ENCODE measurements around the gene FAM200C.

Gene FAM200C

GRCh38 chr5:160367261-160367660 lies 32.6 kb downstream of the FAM200C start:
- no peak for DNase-seq (ENCODE audit: low read depth)

GRCh38 chr5:160366230-160366629 lies 33.6 kb downstream of the FAM200C start:
- DNase-seq (ENCODE audit: low read depth): no peak

GRCh38 chr5:160363660-160364395 lies 36.0 kb downstream of the FAM200C start:
- DNase-seq (ENCODE audit: low read depth): no peak

- DNase-seq (ENCODE audit: low read depth): no peak
Observed at GRCh38 chr5:160363211-160363610, 36.6 kb downstream of the FAM200C start.

GRCh38 chr5:160361624-160362228 lies 38.1 kb downstream of the FAM200C start:
- no peak for DNase-seq (ENCODE audit: low read depth)

- no peak for DNase-seq (ENCODE audit: low read depth)
Observed at GRCh38 chr5:160360310-160360709, 39.5 kb downstream of the FAM200C start.

- DNase-seq (ENCODE audit: low read depth): no peak
Observed at GRCh38 chr5:160359816-160360215, 40.0 kb downstream of the FAM200C start.

- no peak for DNase-seq (ENCODE audit: low read depth)
Observed at GRCh38 chr5:160359242-160359641, 40.6 kb downstream of the FAM200C start.

GRCh38 chr5:160357861-160358411 lies 41.9 kb downstream of the FAM200C start:
- DNase-seq (ENCODE audit: low read depth): no peak

GRCh38 chr5:160357394-160357793 lies 42.5 kb downstream of the FAM200C start:
- no peak for DNase-seq (ENCODE audit: low read depth)

GRCh38 chr5:160356550-160357347 lies 43.1 kb downstream of the FAM200C start:
- no peak for DNase-seq (ENCODE audit: low read depth)

- no peak for DNase-seq (ENCODE audit: low read depth)
Observed at GRCh38 chr5:160354666-160355065, 45.2 kb downstream of the FAM200C start.

GRCh38 chr5:160353379-160353778 lies 46.5 kb downstream of the FAM200C start:
- DNase-seq (ENCODE audit: low read depth): no peak

GRCh38 chr5:160352308-160352707 lies 47.5 kb downstream of the FAM200C start:
- DNase-seq (ENCODE audit: low read depth): no peak

- DNase-seq (ENCODE audit: low read depth): no peak
Observed at GRCh38 chr5:160349935-160350303, 49.9 kb downstream of the FAM200C start.

GRCh38 chr5:160349249-160349934 lies 50.5 kb downstream of the FAM200C start:
- no peak for DNase-seq (ENCODE audit: low read depth)

GRCh38 chr5:160348080-160348479 lies 51.8 kb downstream of the FAM200C start:
- no peak for DNase-seq (ENCODE audit: low read depth)

- no peak for DNase-seq (ENCODE audit: low read depth)
Observed at GRCh38 chr5:160347448-160347847, 52.4 kb downstream of the FAM200C start.

Measured in CMK (cell line).